SH-SY5Y (cell line): Measurements from ENCODE around the gene IPO11.

Source experiments
- GATA2 ChIP-seq: IDR thresholded peaks from 2 replicates; pipeline ENCODE4 v1.6.1; 2011; ENCODE audit warnings: mild to moderate bottlenecking, low read depth, low read length
- GATA3 ChIP-seq: IDR thresholded peaks from 2 replicates; pipeline ENCODE4 v1.6.1; 2011; ENCODE audit warnings: low read depth, mild to moderate bottlenecking, low read length, moderate library complexity

DNA sequence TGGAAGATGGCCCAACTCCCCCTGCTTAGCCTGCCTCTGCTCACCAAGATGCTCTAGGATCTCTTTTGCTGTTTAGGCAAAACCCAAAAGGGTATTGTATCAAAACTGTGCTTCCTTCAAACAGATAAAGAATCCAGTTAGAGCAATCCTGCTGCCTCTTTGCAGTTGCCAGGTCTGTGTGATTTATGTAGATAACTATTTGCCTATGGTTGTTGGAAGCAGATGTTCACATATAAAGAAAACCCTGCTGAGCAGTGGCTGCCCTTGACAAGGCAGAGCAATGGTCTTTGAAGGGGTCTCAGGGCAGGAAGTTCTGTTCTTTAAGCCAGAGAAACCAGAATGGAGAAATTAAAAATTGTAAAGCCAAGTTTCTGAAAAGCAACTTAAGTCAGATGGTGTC lies 234.7 kb downstream of the IPO11 start:
- no peak for TF ChIP-seq GATA2
- no peak for TF ChIP-seq GATA3
